ES-I3 (cell line): Measurements from ENCODE around the gene RNF208.

Experiments used
- H3K36me3 ChIP-seq: 2 replicates; pipeline ENCODE4 v1.6.1; 2013; ENCODE audit warnings: mild to moderate bottlenecking, low read length, control low read depth, moderate library complexity; ENCODE audit not compliant: insufficient read depth
- H3K4me1 ChIP-seq: 2 replicates; pipeline ENCODE4 v1.6.1; 2013; ENCODE audit warnings: mild to moderate bottlenecking, control low read depth, low read length; ENCODE audit not compliant: insufficient read depth
- H3K9ac ChIP-seq: 2 replicates; pipeline ENCODE4 v1.6.1; 2013; ENCODE audit warnings: low read depth, mild to moderate bottlenecking, low read length, moderate library complexity
- H3K9me3 ChIP-seq: 2 replicates; pipeline ENCODE4 v1.6.1; 2013; ENCODE audit warnings: mild to moderate bottlenecking, low read length, moderate library complexity; ENCODE audit not compliant: control insufficient read depth, insufficient read depth

The RNF208 gene

DNA sequence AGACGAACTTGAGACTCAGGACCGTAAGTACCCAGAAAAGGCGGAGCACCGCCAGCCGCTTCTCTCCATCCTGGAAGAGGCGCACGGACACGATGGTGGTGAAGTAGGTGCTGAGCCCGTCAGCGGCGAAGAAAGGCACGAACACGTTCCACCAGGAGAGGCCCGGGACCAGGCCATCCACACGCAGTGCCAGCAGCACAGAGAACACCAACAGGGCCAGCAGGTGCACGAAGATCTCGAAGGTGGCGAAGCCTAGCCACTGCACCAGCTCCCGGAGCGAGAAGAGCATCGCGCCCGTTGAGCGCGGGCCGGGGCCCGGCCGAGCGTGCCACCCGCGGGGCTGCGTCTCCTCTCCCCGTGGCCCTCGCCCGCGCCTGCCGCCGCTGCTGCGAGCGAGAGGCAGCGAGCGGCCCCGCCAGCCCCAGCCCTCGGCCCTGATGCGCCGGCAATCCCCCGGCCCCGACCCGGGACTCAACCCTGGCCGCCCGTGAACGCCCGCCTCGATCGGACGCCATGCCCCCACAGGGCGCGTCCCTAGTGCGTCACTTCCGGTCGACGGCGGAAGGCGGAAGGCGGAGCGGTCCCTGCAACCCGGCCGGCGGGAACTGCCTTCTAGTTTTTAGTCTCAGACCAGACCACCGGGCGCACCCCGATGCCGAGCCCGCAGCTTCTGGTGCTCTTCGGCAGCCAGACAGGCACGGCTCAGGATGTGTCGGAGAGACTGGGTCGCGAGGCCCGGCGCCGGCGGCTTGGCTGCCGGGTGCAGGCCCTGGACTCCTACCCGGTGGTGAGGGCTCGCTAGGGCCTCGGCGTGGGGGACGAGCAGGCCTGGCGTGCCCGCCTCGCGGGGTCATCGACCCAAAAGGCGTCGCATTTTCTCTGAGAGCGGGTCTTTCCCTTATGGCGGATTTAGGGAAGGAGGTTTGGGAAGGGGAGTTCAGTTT lies 16.6 kb downstream of the RNF208 start, which contains the start of the genes NDOR1 and TMEM203:
TSS of gene NDOR1 (plus strand) at position 575 of the 944 bp plus-strand sequence. CDS start at position 653, 78 bp downstream.
TSS of gene TMEM203 (minus strand) at position 523 of the 944 bp plus-strand sequence. CDS start at position 289, 234 bp downstream.
- H3K9ac ChIP-seq = peak within 1 kb of the TSS; percentile 73
- H3K36me3 ChIP-seq = no peaks in the 10 kb centered on the region; the same call in 1 of the 2 replicates
- no peaks in the 10 kb centered on the region for H3K9me3 ChIP-seq
- H3K4me1 ChIP-seq = peaks cover 6% of the 10 kb centered on the region

DNA sequence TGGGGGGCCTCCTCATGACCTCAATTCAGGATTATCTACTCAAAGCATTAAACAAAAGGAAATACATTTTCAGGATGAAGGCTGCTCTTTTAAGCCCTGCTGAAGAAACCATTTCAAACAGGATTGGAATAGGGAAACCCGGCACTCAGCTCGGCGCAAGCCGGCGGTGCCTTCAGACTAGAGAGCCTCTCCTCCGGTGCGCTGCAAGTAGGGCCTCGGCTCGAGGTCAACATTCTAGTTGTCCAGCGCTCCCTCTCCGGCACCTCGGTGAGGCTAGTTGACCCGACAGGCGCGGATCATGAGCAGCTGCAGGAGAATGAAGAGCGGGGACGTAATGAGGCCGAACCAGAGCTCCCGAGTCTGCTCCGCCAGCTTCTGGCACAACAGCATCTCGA lies 17.3 kb downstream of the RNF208 start:
- Histone ChIP-seq H3K9me3 (no peaks in the 10 kb centered on the region), H3K36me3 (no peaks in the 10 kb centered on the region; the same call in 1 of the 2 replicates), H3K9ac (peak overlapping the region; percentile 73), H3K4me1 (peaks cover 6% of the 10 kb centered on the region)

DNA sequence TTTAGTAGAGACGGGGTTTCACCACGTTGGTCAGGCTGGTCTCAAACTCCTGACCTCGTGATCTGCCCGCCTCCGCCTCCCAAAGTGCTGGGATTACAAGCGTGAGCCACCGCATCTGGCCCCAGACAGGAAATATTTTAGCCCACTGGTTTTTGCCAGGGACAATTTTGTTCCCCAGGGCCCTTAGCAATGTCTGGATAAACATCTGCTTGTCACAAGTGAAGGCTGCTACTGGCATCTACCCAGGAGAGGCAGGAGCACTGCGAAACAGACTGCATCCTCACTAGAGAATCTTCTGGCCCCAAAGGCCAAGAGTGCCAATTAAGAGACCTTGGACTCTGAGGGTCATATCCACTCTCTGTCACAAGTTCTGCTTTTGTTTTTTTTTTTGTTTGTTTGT lies 19.1 kb downstream of the RNF208 start:
- Histone ChIP-seq H3K9ac (no peak overlapping the region), H3K36me3 (no peaks in the 10 kb centered on the region; the same call in 1 of the 2 replicates), H3K4me1 (peaks cover 6% of the 10 kb centered on the region)

DNA sequence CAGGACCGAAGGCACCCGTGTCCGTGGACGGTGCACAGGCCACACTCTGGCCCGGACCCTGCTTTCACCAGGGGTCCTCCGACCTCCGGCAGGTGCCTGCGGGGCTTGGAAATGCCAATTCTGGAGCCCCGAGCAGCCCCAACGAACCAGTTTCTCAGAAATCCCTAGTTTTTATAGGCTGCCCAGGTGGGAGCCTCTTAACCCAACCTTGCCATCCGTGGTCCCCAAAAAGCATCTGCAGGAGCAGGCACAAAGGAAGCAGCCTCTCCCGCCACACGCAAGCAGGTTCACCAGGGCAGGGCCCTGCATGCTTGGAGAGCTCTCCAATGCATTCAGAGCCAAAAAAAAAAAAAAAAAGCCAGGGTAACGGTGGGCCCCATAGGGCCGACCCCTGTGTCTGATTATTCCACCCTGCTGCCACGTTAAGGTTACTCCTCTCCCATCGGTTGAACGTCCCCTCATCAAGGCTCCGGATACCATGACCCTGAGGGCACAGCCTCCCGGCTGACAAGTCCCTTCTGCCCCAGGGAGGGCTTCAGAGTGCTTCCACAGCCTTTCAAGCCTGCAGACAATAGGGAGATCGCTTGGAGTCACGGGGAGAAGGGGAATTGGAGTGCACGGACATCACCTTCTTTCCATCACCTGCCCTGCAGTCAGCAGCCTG lies 20.7 kb downstream of the RNF208 start:
- no peaks in the 10 kb centered on the region for H3K36me3 ChIP-seq
- H3K9me3 ChIP-seq = no peaks in the 10 kb centered on the region
- peaks cover 6% of the 10 kb centered on the region for H3K4me1 ChIP-seq
- peak overlapping the region; percentile 69 for H3K9ac ChIP-seq

More for the DNA sequence above, 19.1 kb downstream of the RNF208 start:
- H3K9me3 ChIP-seq = no peaks in the 10 kb centered on the region

DNA sequence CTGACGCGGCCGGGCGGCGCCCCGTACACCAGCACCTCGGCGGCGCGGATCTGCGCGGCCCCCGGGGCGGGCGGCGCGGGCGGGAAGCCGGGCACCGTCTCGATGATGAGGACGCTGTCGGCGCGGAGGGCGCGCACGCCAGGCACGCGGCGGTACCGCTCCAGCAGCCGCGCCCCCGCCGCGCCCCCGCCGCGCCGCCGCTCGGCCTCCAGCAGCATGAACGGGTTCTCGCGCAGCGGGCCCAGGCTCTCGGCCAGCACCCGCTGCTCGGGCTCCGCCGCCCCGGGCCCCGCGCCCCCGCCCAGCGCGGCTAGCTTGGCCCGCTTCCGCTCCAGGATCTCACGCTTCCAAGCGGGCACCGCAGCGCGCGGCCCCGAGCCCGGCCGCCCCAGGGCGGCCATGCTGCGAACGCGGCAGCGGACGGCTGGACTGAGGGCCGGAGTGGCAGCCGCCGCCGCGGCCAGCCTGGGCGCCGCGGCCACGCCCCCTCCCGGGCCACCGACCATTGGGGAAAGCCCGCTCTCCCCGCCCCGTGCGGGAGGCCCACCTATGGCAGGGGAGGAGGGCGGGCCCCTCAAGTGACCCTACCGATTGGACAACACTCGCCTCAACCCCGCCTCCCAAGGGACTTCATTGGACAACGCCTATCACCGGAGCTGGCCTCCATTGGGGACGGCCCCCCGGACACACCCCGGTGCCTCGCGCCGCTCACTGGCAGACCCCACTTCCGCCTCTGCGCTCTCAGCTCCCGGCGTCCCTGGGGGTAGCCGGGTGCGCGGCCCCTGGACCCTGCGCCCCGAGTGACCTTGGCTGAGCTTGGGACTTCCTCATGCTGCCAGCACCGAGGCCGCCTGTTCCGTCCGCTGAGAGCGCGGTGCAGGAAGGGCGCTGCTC lies 21.5 kb downstream of the RNF208 start, which contains the start of gene TPRN:
TSS of gene TPRN (minus strand) at position 431 of the 894 bp plus-strand sequence. CDS start at position 401, 30 bp downstream.
- Histone ChIP-seq H3K36me3 (no peaks in the 10 kb centered on the region), H3K4me1 (peaks cover 6% of the 10 kb centered on the region), H3K9ac (peak within 1 kb of the TSS; percentile 69), H3K9me3 (no peaks in the 10 kb centered on the region)

DNA sequence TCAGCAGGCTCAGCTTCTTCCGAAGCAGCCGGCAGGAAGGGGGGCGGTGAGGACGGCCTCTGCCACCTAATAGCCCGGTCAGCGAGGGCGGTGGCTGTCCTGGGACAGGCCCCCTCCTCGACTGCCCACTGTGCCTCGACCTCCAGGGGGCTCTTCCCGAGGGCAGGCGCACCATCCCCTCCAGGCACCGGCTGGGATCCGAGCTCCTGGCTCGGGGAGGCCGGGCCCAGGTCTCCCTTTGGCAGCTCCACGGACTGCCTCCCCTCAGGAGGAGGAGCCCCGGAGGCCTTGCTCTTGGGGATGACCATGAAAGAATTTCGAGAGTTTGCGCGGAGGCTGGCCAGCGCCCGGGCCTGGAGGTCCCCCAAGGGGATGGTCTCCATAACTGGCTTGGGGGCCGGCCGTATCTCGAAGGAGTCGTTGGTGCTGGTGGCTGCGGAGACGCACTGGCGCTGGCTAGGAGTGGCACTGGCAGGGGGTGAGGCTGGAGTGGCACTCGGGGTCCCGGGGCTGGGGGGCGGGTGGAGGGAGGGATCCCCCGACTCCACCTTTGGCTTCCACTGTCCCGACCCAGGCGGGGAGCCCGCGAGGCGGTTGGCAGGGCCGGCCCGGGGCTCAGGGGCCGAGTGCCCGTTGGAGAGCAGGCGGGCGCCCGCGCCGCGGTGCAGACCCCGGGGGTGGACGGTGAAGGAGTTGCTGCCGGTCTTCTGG lies 22.5 kb downstream of the RNF208 start:
- Histone ChIP-seq H3K9me3 (no peaks in the 10 kb centered on the region), H3K36me3 (no peaks in the 10 kb centered on the region), H3K9ac (peak overlapping the region; percentile 32; the same call in 1 of the 2 replicates), H3K4me1 (peaks cover 6% of the 10 kb centered on the region)

DNA sequence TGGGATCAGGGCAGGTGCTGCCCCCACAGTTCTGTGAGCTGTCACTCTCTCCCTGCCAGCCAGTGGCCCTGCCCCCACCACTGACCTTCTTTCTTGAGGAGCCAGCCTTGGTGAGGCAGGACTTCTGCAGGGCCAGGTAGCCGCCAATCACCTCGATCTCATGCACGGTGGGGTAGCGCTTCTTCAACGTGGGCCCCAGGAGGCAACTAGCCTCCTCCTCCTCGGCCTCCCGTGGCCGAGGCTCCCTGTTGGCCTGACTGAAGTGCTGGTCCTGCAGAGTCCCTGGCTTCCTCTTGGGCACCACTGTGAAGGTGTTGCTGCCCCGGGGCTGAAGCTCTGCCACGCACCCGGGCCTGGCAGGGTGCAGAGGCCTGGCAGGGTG lies 23.1 kb downstream of the RNF208 start:
- Histone ChIP-seq H3K9me3 (no peaks in the 10 kb centered on the region), H3K36me3 (no peaks in the 10 kb centered on the region), H3K9ac (peak overlapping the region; percentile 32; the same call in 1 of the 2 replicates), H3K4me1 (peaks cover under 1% of the 10 kb centered on the region; the same call in 1 of the 2 replicates)

DNA sequence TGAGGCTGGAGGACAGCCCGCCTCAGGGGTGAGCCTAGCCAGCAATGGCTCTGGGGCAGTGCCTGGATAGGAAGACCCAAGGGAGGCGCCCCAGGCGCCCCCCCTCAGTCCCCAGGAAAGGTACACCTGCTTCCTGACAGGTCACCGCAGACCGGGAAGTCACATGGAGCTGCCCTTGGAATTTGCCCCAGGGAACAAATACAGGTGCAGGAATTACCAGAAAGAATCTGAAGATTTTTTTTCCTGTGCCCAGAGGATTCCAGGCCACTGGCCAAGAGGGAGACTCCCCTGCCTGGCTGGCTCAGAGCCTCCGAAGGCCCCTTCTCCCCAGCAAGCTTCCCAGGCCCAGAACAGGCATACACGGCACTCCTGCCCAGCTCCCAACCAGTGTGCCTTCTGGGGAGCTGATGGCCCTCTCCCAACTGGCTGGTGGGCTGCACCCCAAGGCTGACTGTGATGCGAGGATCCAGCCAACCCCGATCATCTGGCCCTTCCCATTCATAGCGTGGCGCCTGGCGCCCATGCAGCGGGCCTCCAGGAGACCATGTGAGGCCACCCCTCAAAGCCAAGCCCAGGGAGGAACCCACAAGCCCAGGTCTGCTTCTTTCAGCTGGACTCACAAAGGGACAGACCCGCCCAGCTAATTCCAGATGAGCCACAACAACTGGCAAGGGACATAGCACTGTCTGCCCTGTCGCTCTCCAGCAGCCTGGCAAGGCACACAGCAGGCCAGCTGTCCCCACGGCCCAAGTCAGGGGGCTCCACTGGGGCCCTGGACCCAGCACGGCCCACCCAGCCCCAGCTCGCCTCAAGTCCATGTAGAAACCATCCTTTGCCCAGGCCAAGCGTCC lies 23.8 kb downstream of the RNF208 start:
- H3K4me1 ChIP-seq = no peaks in the 10 kb centered on the region; the same call in 1 of the 2 replicates
- H3K36me3 ChIP-seq = no peaks in the 10 kb centered on the region
- no peaks in the 10 kb centered on the region for H3K9me3 ChIP-seq
- no peak overlapping the region for H3K9ac ChIP-seq

DNA sequence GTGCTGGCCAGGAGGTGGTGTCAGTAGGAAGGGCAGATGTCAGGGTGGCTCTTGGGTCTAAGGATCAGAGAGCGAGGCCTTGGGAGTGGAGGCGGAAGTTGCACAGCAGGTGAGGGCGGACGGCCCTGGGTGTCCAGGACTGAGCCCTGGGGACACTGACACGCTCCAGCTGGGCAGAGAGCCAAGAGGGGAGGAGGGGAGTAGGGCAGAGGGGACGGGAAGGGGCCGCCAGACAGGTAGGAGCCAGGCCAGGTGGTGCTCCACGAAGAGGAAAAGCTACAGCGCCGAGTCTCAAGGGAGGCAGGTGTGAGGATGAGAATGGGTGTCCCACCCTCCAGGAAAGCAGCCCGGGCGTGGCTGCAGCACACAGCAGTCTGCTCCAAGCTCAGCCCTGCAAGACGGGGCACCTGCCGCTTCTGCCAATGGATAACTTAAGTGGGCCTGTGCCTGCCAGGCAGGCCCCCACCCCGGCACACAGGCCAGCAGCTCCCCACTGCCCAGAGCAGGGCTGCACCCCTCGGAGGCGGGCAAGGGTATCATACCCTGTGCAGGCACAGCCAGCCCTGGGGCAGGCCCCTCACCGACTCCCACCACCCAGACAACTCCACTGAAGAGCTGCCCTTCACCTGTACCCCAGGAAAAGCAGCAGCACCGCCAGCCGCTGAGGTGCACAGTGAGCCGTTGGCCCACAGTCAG lies 26.4 kb downstream of the RNF208 start:
- H3K9ac ChIP-seq = no peak overlapping the region
- no peaks in the 10 kb centered on the region for H3K36me3 ChIP-seq
- no peaks in the 10 kb centered on the region for H3K9me3 ChIP-seq
- no peaks in the 10 kb centered on the region; the same call in 1 of the 2 replicates for H3K4me1 ChIP-seq

DNA sequence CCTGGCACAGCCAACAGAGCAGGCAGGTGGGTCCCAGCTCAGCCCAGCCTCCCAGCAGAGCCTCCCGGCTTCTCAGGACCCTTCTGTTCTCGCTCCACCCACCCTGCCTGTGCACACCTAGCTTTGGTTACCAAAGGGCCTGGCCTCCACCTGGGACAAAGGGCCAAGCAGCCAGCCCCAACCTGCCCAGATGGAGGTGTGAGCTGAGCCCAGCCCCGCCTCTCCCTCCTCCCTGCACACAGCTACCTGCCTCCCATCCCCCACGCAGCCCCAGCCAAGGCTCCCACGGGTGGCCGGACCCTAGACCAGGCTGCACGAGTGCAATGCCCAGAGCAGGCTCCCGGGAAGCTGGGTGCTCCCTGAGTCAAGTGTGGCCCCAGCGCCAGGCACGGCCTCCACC lies 27.1 kb downstream of the RNF208 start:
- no peaks in the 10 kb centered on the region for H3K36me3 ChIP-seq
- H3K4me1 ChIP-seq = no peaks in the 10 kb centered on the region; the same call in 1 of the 2 replicates
- H3K9ac ChIP-seq = no peak overlapping the region
- no peaks in the 10 kb centered on the region for H3K9me3 ChIP-seq

DNA sequence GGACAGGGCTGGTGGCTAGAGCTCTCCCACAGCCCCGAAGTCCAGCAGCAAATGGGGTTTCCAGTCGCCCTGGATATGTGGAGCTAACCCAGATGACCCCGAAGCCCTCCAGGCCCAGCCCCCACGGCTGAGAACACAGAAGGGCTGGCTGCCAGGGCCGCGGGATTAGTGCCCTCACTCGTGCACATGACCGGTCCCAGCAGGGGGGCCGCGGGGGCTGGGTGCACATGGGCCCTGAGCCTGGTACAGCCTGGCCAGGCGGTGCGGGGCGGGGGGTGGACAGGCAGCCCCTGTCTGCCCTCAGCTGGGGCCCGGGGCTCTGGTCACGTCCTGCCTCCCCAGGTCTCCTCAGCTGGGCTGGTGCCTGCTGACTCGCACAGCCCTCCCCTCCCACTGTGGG lies 27.7 kb downstream of the RNF208 start:
- no peak overlapping the region for H3K9ac ChIP-seq
- no peaks in the 10 kb centered on the region for H3K36me3 ChIP-seq
- no peaks in the 10 kb centered on the region for H3K9me3 ChIP-seq
- peaks cover 3% of the 10 kb centered on the region; the same call in 1 of the 2 replicates for H3K4me1 ChIP-seq

DNA sequence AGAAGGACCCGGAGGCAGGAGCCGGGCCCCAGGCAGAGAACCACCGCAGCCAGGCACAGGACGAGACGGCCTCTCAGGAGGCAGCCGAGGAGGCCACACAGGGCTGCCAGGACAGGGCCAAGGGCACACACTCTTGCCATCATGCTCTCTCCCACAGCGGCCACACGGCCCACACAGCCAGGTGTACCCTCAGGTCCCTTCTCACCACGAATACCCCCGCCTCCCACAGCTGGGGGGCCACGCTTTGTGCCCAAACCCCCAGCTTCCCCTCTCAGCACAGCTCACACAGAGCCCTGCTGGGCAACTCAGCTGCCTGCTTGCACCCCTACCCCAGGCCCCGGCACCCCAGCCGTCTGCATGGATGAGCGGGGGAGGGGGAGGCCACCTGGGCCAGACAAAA lies 28.3 kb downstream of the RNF208 start:
- Histone ChIP-seq H3K9me3 (no peaks in the 10 kb centered on the region), H3K36me3 (no peaks in the 10 kb centered on the region), H3K9ac (no peak overlapping the region), H3K4me1 (peaks cover 6% of the 10 kb centered on the region; the same call in 1 of the 2 replicates)
